Dermis microvascular lymphatic vessel endothelial cell (primary cell): ENCODE data around the gene CDH24. TPM values are rescaled to one million over a fixed set of nuclear protein-coding genes. Genes with fewer than 3 reads are reported as not detected.

Experiments used
- total RNA-seq: library from RNA; depleted of rRNA; stranded (reverse); fragments of >200 nt; gene quantifications from 2 replicates; pipeline ENCODE4 v1.2.1, GENCODE V29; 2014

Gene CDH24
- total RNA-seq, 1 donor from 2014 or later = 1.5 TPM

Other genes starting within 250 kb of the CDH24 start
- gene SLC7A7, start 242.1 kb downstream of the CDH24 start, total RNA-seq = 1.9 and 7.8 TPM in 2 replicates
- gene MRPL52, start 227.6 kb downstream of the CDH24 start, total RNA-seq = 31.1 and 41.2 TPM in 2 replicates
- 74.8 and 81.0 TPM in 2 replicates for gene MMP14, start 220.9 kb downstream of the CDH24 start, total RNA-seq
- gene LRP10, start 185.8 kb downstream of the CDH24 start, total RNA-seq = 35.2 and 65.7 TPM in 2 replicates
- gene REM2, start 174.3 kb downstream of the CDH24 start, total RNA-seq = under 0.01 TPM in 1 of 2 replicates, not detected in the other
- 36.1 and 44.4 TPM in 2 replicates for gene RBM23, start 138.4 kb downstream of the CDH24 start, total RNA-seq
- gene PRMT5, start 128.1 kb downstream of the CDH24 start, total RNA-seq = 38.4 and 47.1 TPM in 2 replicates
- gene HAUS4, start 100.4 kb downstream of the CDH24 start, total RNA-seq = 14.5 and 29.7 TPM in 2 replicates
- gene AJUBA, start 75.0 kb downstream of the CDH24 start, total RNA-seq = 35.7 and 40.3 TPM in 2 replicates
- gene C14orf93, start 47.4 kb downstream of the CDH24 start, total RNA-seq = 4.1 and 4.4 TPM in 2 replicates
- gene PSMB5, start 22.6 kb downstream of the CDH24 start, total RNA-seq = 216 and 232 TPM in 2 replicates
- gene PSMB11, start 15.3 kb downstream of the CDH24 start, total RNA-seq = not detected in 2 replicates
- gene ACIN1, start 37.6 kb upstream of the CDH24 start, total RNA-seq = 36.8 and 43.0 TPM in 2 replicates
- gene C14orf119, start 38.0 kb upstream of the CDH24 start, total RNA-seq = 38.6 and 49.8 TPM in 2 replicates
- not detected in 2 replicates for gene CIROP, start 47.5 kb upstream of the CDH24 start, total RNA-seq
- not detected in 2 replicates for gene CEBPE, start 61.7 kb upstream of the CDH24 start, total RNA-seq
- gene SLC7A8, start 126.1 kb upstream of the CDH24 start, total RNA-seq = 0.13 and 1.0 TPM in 2 replicates
- gene RNF212B, start 180.4 kb upstream of the CDH24 start, total RNA-seq = not detected in 2 replicates
- 3.1 and 4.6 TPM in 2 replicates for gene HOMEZ, start 228.6 kb upstream of the CDH24 start, total RNA-seq
- gene PPP1R3E, start 245.3 kb upstream of the CDH24 start, total RNA-seq = 1.7 and 2.9 TPM in 2 replicates
- 10.9 and 16.3 TPM in 2 replicates for gene BCL2L2, start 249.3 kb upstream of the CDH24 start, total RNA-seq